ENCODE results near the gene CRELD1. TPM values are rescaled to one million over a fixed set of nuclear protein-coding genes. Genes with fewer than 3 reads are reported as not detected.

CRELD1 gene
- total and polyA plus RNA-seq, 10 of the 15 experiments (the other 5 are each of a cell fraction or from before 2014, with no cell fraction given): 1.3 to 15.9 (median 8.8) TPM

DNA sequence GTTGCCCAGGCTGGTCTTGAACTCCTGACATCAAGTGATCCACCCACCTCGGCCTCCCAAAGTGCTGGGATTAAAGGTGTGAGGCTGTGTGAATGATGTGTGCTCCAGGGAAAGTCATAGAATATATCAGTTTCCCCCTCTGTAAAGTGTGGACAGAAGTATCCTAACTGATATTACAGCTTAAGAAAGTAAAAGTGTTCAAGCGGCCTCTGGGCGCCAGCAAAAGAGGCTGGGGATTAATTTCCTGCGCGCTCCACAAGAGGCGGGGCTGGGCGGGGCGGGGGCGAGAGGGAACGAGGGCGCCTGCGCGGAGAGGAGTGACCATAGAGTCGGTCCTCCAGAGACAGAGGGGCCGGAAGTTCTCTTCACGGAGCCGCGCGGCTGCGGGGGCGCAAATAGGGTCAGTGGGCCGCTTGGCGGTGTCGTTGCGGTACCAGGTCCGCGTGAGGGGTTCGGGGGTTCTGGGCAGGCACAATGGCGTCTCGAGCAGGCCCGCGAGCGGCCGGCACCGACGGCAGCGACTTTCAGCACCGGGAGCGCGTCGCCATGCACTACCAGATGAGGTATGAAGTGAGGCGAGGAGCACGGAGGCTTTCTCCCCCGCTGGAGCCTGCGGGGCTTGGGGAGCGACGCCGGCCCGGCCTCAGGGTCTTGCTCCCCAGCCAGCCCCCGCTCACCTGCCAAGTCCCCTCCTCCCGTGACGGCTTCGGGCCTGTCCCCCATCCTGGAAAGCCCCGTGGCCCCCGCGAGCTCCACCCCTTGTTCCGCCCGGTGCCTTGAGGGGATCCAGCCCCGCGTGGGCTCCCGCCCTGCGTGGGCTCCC is 43.2 kb upstream of the CRELD1 start, which contains the start of gene JAGN1 (continued):
- TF ChIP-seq, protein P1, sequence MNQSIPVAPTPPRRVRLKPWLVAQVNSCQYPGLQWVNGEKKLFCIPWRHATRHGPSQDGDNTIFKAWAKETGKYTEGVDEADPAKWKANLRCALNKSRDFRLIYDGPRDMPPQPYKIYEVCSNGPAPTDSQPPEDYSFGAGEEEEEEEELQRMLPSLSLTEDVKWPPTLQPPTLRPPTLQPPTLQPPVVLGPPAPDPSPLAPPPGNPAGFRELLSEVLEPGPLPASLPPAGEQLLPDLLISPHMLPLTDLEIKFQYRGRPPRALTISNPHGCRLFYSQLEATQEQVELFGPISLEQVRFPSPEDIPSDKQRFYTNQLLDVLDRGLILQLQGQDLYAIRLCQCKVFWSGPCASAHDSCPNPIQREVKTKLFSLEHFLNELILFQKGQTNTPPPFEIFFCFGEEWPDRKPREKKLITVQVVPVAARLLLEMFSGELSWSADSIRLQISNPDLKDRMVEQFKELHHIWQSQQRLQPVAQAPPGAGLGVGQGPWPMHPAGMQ (IDR thresholded peaks at IDR 0.05; ENCODE audit: borderline replicate concordance): no peak
- TF ChIP-seq JUND (IDR thresholded peaks at IDR 0.05; ENCODE audit: low read depth, low read length) (no peak), ZNF384 (IDR thresholded peaks at IDR 0.05; ENCODE audit: borderline replicate concordance, low read depth, low read length) (no peak), PML (IDR thresholded peaks at IDR 0.05; ENCODE audit: low read length) (peak; percentile 97), SIN3A (IDR thresholded peaks at IDR 0.05; ENCODE audit: low read depth, low read length) (peak; percentile 58; the same call in 1 of the 2 replicates), FOXK2 (IDR thresholded peaks at IDR 0.05) (no peak), CBX3 (IDR thresholded peaks at IDR 0.05; ENCODE audit: borderline replicate concordance, low read depth) (no peak), NR2F1 (conservative IDR thresholded peaks at IDR 0.05) (peak; percentile 89), IKZF2 (IDR thresholded peaks at IDR 0.05) (peak in 1 of 2 experiments; percentile 54; a peak in 3 of 4 replicates)

DNA sequence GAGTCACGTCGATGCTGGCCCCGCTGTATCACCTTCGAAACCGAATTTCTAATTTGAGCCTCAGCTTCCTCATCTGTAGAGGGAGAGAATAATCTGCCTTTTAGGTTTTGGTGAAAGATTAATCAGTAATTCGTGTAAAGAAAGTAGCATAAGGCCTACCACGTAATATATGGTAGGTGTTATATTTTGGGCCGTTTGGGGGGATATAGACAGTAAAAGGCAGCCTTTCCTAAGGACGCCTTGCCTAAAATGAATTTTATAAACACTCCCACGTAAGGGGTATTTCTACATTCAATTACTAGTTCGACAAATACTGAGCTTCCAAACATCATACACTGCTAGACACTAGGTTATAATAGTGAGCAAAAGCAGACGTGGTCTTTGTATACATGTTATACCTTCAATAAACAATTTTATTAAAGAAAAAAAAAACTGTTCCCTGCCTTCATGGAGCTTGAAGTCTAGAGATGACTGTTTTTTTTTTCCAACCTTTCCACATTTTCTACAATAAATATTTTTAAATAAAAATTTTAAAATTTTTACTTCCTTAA is 42.5 kb upstream of the CRELD1 start:
- POLR2A ChIA-PET: interaction anchor here (0.6 to 3.4 kb wide), 16 partner anchors 11 to 430 kb away, joined by 3 to 35 read pairs (median 4); partner anchors contain the start of genes ARPC4, CIDEC, CRELD1 and EMC3
- SMC1A ChIA-PET (ENCODE audit: uncharacterized antibody, unreplicated experiment): interaction anchor here (0.8 to 2.1 kb wide), 11 partner anchors 9 to 136 kb away, joined by 3 to 13 read pairs (median 4); partner anchors contain the start of genes ARPC4, CIDEC, RPUSD3 and TADA3
- Histone ChIP-seq H3K4me3 (peak overlapping the region; percentile 80), H3K9ac (ENCODE audit: control insufficient read depth, insufficient read depth, low read length) (peak overlapping the region; percentile 99), H3K36me3 (ENCODE audit: control insufficient read depth in 2 of 2, insufficient read depth in 2 of 2, low read length in 1 of 2) (peaks cover 2 to 12% of the 10 kb centered on the region in 2 experiments), H3K9me3 (replicated peaks; ENCODE audit: control insufficient read depth, insufficient read depth, low read length) (no peaks in the 10 kb centered on the region; the same call in 2 of the 3 replicates), H4K20me1 (ENCODE audit: control insufficient read depth, insufficient read depth) (no peaks in the 10 kb centered on the region), H3K79me2 (ENCODE audit: control insufficient read depth, insufficient read depth, low read length) (peaks cover 34% of the 10 kb centered on the region), H2AFZ (ENCODE audit: control insufficient read depth, low read depth, low read length) (peak overlapping the region; percentile 93), H3K27ac (ENCODE audit: control insufficient read depth, insufficient read depth) (peak overlapping the region; percentile 98), H3K4me1 (ENCODE audit: control insufficient read depth, insufficient read depth, low read length) (no peaks in the 10 kb centered on the region), H3K4me2 (ENCODE audit: control insufficient read depth, insufficient read depth) (peak overlapping the region; percentile 7; the same call in 1 of the 2 replicates), H3K27me3 (replicated peaks in 1 of 2; ENCODE audit: control insufficient read depth in 2 of 2, insufficient read depth in 2 of 2, low read length in 1 of 2) (no peaks in the 10 kb centered on the region)
- BruUV-seq (replicated peaks): no TSS peak
- CTCF ChIA-PET: interaction anchor here (0.5 to 3.1 kb wide), 6 partner anchors 11 to 287 kb away, joined by 4 to 28 read pairs (median 5); partner anchors contain the start of genes CIDEC and CRELD1
- 1% methylated on average over 12 of the region's 12 CpGs for WGBS (ENCODE audit: insufficient coverage, insufficient replicate concordance, low lambda C conversion rate, missing lambda C conversion rate)
- ATAC-seq (peak; percentile 3), FAIRE-seq (no peak), DNase-seq (ENCODE audit: low read depth, low spot score) (no peak)
- RAD21 ChIA-PET (ENCODE audit: unreplicated experiment): interaction anchor here (1.4 to 2.0 kb wide), 4 partner anchors 11 to 96 kb away, joined by 3 to 17 read pairs (median 6); partner anchors contain the start of genes CIDEC, CRELD1 and EMC3
- intact Hi-C loops (cut with micrococcal nuclease; ENCODE audit: unreplicated experiment): loop anchor here (2.0 kb wide), 1 partner anchor 42 kb away; the partner anchor contains the start of gene CRELD1
- in situ Hi-C loops (cut with MboI): no loop called here
- TF ChIP-seq ZNF384 (IDR thresholded peaks at IDR 0.05; ENCODE audit: borderline replicate concordance, low read depth, low read length) (no peak), RELB (IDR thresholded peaks at IDR 0.05; ENCODE audit: low read depth) (0 out of 2 replicates have a peak, but pooled peaks have one; percentile 4), RELA (IDR thresholded peaks at IDR 0.05; ENCODE audit: borderline replicate concordance, partially characterized antibody) (no peak), NFIC (IDR thresholded peaks at IDR 0.05; ENCODE audit: low read depth, low read length) (0 out of 2 replicates have a peak, but pooled peaks have one; percentile 28), SP1 (IDR thresholded peaks at IDR 0.05; ENCODE audit: low read depth, low read length) (peak; percentile 3), CHD1 (IDR thresholded peaks at IDR 0.05; ENCODE audit: low read depth, low read length) (0 out of 2 replicates have a peak, but pooled peaks have one; percentile 10), MEF2B (IDR thresholded peaks at IDR 0.05; ENCODE audit: partially characterized antibody, poor library complexity, severe bottlenecking) (peak; percentile 66), RCOR1 (conservative IDR thresholded peaks at IDR 0.05; ENCODE audit: low read depth, low read length) (0 out of 2 replicates have a peak, but pooled peaks have one; percentile 36), SRF (IDR thresholded peaks at IDR 0.05; ENCODE audit: low read depth in 2 of 2, low read length in 2 of 2) (no peak), ATF7 (IDR thresholded peaks at IDR 0.05; ENCODE audit: low read depth) (0 out of 2 replicates have a peak, but pooled peaks have one; percentile 11), RAD51 (IDR thresholded peaks at IDR 0.05) (peak; percentile 36; the same call in 1 of the 2 replicates)
